Smooth muscle cell of the brain vasculature (primary cell): ENCODE results near the gene DMBT1.

Experiments
- DNase-seq: peaks from one replicate; pipeline ENCODE4 v3.0.0-alpha.2; 2012; ENCODE audit warnings: low read depth, low spot score

DMBT1 gene

DNA sequence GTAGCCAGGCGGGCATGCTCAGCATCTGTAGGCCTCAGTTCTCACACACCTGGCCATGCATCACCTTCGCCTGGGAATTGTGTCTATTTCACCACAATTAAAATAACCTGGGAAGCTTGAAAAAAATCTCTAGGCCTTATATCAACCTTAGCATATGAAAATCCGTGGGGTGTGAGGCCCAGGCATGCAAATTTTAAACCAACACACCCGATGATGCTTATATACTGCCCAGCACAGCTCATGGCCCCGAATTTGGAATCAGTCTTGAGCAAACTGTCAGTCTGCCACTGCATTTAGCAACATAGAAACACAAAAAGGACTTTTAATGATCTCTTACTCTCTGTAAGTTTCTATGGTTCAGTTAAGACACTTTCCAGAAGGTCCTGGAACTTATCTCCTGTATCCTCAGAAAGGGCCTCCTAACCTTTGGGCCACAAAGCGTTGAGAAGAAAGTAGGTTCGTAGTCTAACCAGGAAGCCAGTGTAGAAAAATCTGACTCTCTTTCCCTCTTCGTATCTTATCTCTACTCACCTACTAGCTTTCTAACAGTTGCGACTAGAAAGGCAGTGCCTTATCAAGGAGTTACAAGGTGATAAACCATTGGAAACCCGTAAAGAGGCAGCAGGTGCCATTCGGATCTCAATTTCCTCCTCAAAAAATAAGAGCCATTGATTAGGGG lies 12.0 kb upstream of the DMBT1 start:
- no peak for DNase-seq

DNA sequence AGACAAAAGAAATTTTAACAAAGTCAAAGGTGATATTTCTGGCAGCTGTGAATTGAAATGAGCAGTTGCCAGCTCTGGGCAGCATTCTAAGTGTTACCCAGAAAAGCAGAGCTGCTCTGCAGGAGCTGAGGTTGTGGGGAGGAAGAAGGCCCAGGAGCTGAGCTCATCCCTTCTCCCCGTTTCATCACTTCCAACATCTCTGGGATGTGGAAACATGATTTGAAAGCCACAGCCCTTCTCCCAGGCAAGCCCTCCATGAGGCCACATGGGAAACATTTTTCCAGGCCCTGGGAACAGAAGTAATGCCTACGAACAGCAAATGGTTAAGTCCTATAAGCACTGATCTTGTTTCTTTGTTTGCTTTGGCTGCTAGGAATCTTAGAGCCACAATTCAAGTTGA lies 10.9 kb upstream of the DMBT1 start:
- DNase-seq: no peak

DNA sequence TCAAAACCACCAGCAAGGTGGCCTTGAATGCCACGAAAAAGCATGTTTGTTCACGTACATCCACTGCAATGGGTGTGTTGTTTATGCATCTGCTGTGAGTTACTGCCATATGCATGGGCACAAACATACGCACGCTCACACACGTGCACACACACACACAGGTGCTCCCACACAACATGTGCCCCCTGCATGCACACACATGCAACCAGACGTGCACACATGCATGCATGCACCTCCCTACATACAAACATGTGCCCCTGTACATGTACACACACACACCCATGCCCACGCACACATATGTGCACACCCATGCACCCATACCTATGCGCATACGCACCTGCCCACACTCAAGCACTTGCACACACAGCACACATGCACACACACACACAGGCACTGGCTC lies 10.1 kb upstream of the DMBT1 start:
- no peak for DNase-seq

- no peak for DNase-seq
Observed at GRCh38 chr10:122550983-122551382, 9.6 kb upstream of the DMBT1 start.

DNA sequence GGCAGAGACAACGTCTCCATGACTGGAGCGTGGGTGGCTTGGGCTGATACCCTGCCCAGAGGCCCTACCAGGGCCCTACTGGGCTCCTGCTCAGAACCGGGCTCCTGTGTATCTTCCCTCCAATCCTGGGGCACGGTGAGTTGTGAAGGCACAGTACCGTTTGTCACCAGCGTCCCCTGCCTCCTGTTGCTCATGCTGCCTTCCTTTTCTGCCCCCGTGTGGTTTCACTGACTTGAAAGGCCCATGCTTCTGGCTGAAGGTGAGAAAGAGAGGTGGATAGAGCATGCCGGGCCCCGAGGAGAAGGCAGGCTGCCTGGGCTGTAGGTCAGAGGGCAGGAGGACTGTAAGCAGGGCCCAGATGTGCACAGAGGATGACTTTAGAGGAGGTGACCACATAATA lies 9.1 kb upstream of the DMBT1 start:
- DNase-seq: no peak

- no peak for DNase-seq
Observed at GRCh38 chr10:122553341-122553740, 7.2 kb upstream of the DMBT1 start.

DNA sequence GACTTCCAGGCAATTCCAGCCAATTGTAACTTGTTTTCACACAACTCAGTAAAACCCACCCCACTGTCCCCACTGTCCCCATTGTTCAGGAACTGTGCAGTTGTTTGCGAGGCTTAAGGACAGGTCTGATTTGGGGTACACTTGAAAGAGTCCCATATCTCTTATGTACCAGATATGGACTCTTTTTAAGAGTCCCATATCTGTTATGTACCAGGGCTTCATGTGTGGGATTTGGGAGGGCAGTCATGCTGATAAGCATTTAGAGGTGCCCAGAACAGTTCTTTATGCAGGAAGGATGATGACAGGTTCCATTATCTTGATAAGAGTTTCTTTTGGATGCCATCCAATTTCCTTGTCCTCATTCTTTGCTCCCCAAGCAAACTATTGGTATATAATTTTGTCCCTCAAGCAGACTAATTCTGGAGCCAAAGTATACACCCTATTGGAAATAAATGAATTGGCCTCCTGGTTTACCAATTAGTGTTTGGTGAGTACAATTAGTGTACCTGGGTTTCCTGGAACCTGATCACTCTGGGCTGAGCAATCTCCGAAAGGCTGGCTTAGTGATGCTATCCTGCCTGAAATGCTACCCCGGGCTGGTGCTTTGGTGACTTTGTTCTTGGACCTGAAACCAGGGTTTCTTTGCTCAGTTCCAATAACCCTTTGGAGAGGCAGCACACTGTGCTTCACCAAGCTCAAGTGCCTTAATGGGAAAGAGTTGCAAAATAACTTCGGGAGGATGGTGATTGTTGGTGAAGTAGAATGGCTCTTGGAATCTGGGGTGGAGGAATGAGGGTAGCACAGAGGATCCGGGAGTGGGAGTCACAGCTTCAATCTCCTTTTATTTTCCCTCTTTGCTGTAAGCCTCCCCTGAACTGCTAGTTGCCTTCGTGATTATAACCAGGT lies 6.2 kb upstream of the DMBT1 start:
- DNase-seq: no peak

DNA sequence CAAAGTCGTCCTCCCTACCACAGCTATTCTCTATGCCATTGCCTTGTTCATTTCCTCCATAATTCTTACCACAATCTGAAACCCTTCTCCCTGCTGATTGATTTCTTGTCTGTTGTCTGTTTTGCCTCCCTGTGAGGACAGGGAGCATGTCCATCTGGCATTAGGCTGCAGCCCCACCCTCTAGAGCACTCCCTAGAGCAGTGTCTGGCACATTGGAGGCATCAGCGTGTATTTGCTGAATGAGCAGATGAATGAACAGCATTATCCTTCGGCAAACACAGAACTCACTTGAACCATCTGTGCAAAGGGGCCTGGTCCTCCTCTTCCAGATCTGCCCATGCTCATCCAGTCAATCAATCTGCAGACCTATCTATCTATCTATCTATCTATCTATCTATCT lies 5.1 kb upstream of the DMBT1 start:
- no peak for DNase-seq

- no peak for DNase-seq
Observed at GRCh38 chr10:122557516-122557915, 3.0 kb upstream of the DMBT1 start.

- no peak for DNase-seq
Observed at GRCh38 chr10:122558452-122558851, 2.1 kb upstream of the DMBT1 start.

- no peak for DNase-seq
Observed at GRCh38 chr10:122559228-122559627, 1.3 kb upstream of the DMBT1 start.

- no peak for DNase-seq
Observed at GRCh38 chr10:122561212-122561611, 658 bp downstream of the DMBT1 start.

DNA sequence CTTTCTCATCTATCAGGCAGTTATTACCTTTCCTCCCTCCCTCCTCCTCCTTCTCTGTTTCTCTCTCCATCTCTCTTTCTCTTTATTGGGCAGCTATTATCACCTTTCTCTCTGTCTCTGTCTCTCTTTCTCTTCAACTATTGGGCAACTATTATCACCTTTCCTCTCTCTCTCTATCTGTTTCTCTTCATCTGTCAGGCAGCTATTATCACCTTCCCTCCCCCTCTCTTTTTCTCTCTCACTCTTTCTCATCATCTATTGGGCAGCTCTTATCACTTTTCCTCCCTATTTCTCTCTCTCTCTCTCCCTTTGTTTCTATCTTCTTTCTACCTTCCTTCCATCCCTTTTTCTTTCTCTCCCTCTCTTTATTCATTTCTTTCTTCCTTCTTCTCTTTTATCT lies 1.2 kb downstream of the DMBT1 start:
- DNase-seq: no peak

GRCh38 chr10:122564980-122565379 lies 4.4 kb downstream of the DMBT1 start:
- no peak for DNase-seq

GRCh38 chr10:122565766-122566206 lies 5.2 kb downstream of the DMBT1 start:
- peak; percentile 84 for DNase-seq

- DNase-seq: no peak
Observed at GRCh38 chr10:122566632-122567031, 6.1 kb downstream of the DMBT1 start.

GRCh38 chr10:122567056-122567660 lies 6.6 kb downstream of the DMBT1 start:
- no peak for DNase-seq

DNA sequence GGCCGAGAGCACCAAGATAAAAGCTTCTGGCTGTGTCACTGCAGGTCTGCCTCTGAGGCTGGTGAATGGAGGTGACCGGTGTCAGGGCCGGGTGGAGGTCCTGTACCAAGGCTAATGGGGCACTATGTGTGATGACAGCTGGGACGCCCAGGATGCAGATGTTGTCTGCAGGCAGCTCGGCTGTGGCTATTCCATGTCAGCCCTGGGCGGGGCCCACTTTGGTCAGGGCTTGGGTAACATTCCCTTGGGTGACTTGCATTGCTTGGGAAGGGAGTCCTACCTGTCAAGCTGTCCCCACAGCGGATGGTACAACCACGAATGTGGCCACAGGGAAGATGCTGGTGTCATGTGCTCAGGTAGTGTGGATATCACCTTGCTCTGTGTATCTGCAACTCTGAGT lies 8.0 kb downstream of the DMBT1 start:
- DNase-seq: no peak

DNA sequence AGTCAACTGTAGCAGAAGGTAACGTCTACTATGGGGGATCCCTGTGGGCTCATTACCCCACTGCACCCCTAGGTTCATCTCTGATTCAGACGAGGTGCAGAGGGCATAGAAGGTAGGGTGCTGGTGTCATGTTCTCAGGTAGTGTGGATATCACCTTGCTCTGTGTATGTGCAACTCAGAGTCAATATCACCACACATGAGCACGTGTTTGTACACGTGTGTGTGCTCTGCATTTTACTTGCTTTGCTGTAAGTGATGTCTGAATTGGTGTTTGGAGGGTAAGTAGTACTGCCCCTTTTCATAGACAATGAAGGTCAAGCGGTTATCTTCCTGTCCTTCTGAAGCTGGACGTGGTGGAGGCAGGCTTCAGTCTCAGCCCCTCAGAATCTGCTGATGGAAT lies 10.4 kb downstream of the DMBT1 start:
- no peak for DNase-seq

- no peak for DNase-seq
Observed at GRCh38 chr10:122571892-122572291, 11.3 kb downstream of the DMBT1 start.

DNA sequence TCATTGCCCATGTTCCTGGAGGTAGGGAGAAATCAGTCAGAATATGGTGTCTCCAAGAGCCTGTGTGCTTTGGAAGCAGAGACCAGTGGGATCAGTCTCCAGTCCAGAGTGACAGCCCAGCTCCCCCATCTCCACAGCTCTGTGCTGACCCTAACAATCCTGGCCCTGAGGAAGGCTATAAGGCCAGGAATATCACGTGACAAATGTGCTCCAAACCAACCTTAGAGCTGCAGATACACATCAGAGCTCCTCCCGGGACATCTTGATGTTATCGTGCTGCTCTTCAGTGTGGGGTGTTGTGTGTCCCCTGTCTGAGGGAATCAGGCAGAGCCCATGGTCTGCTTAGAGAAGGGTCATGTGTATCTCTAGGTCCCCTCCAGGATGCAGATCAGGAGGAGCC lies 15.2 kb downstream of the DMBT1 start:
- no peak for DNase-seq

GRCh38 chr10:122576291-122576690 lies 15.7 kb downstream of the DMBT1 start:
- no peak for DNase-seq
